PC-3 (cell line): ENCODE results near the gene EFCAB6. TPM values are rescaled to one million over a fixed set of nuclear protein-coding genes. Genes with fewer than 3 reads are reported as not detected.

Experiments
- ATAC-seq: fragments of 200-7000 bp; cut with Tn5 transposase; 2 replicates; pipeline ENCODE4 v1.9.1; 2020; ENCODE audit warnings: mild to moderate bottlenecking, moderate library complexity
- BruUV-seq: library from RNA; stranded (reverse); fragments of 400-500 nt; replicated peaks from 2 replicates; lab custom pipeline; 2021; lab: Mats Ljungman, UMichigan
- CTCF ChIA-PET: fragments of 300-600 bp; sonication (Branson Sonifier 250); formaldehyde crosslinking; loops from one replicate; lab custom pipeline; 2022; ENCODE audit warnings: antibody characterized with exemption; lab: Charles Lee
- POLR2A ChIA-PET: fragments of 300-600 bp; sonication (Branson Sonifier 250); formaldehyde crosslinking; loops from one replicate; lab custom pipeline; 2022; ENCODE audit warnings: antibody characterized with exemption; ENCODE audit not compliant: unreplicated experiment; lab: Charles Lee
- DNase-seq: peaks from one replicate; pipeline ENCODE4 v3.0.0-alpha.2; 2015
- H2AFZ ChIP-seq: fragments of 300-600 bp; sonication (generic); 2 replicates; pipeline ENCODE4 v1.6.0; 2016; ENCODE audit warnings: antibody characterized with exemption, low read length
- H3F3A ChIP-seq: fragments of 300-600 bp; sonication (generic); one replicate; pipeline ENCODE4 v1.6.0; 2017; ENCODE audit warnings: antibody characterized with exemption, low read length, control low read depth, mild to moderate bottlenecking; ENCODE audit not compliant: unreplicated experiment
- H3K27ac ChIP-seq: fragments of 300-600 bp; sonication (generic); 2 replicates; pipeline ENCODE4 v1.5.1; 2016; ENCODE audit warnings: mild to moderate bottlenecking, low read length
- H3K27me3 ChIP-seq: fragments of 300-600 bp; sonication (generic); 2 replicates; pipeline ENCODE4 v1.6.1; 2016; ENCODE audit warnings: low read length, mixed read lengths
- H3K36me3 ChIP-seq: fragments of 300-600 bp; sonication (generic); 2 replicates; pipeline ENCODE4 v1.6.1; 2016; ENCODE audit warnings: low read depth, mixed run types, low read length, mixed read lengths
- H3K4me1 ChIP-seq: fragments of 300-600 bp; sonication (generic); 2 replicates; pipeline ENCODE4 v1.5.1; 2016; ENCODE audit warnings: low read length; ENCODE audit not compliant: insufficient read depth
- H3K4me2 ChIP-seq: fragments of 300-600 bp; sonication (generic); 2 replicates; pipeline ENCODE4 v1.6.0; 2016; ENCODE audit warnings: low read length
- H3K4me3 ChIP-seq: fragments of 300-600 bp; sonication (generic); 2 replicates; pipeline ENCODE4 v1.5.1; 2016; ENCODE audit warnings: mild to moderate bottlenecking, low read length, mixed read lengths
- H3K79me2 ChIP-seq: fragments of 300-600 bp; sonication (generic); 2 replicates; pipeline ENCODE4 v1.6.1; 2017; ENCODE audit warnings: low read length, mixed read lengths
- H3K9ac ChIP-seq: fragments of 300-600 bp; sonication (generic); 2 replicates; pipeline ENCODE4 v1.6.0; 2016; ENCODE audit warnings: mild to moderate bottlenecking, low read length
- H3K9me2 ChIP-seq: fragments of 300-600 bp; sonication (generic); replicated peaks from 2 replicates; pipeline ENCODE4 v1.6.1; 2016; ENCODE audit warnings: mixed run types, low read length, mixed read lengths
- H3K9me3 ChIP-seq: fragments of 300-600 bp; sonication (generic); 2 replicates; pipeline ENCODE4 v1.6.1; 2016; ENCODE audit warnings: low read length, mixed read lengths
- H4K20me1 ChIP-seq: fragments of 300-600 bp; sonication (generic); 2 replicates; pipeline ENCODE4 v1.6.1; 2016; ENCODE audit warnings: low read length, mixed read lengths
- CTCF ChIP-seq: fragments of 300-600 bp; sonication (generic); conservative IDR thresholded peaks from 2 replicates; pipeline ENCODE4 v1.5.1; 2017; ENCODE audit warnings: antibody characterized with exemption, low read depth, mild to moderate bottlenecking, low read length
- EZH2 ChIP-seq: fragments of 300-600 bp; sonication (generic); IDR thresholded peaks from one replicate; pipeline ENCODE4 v1.6.1; 2017; ENCODE audit warnings: antibody characterized with exemption, mild to moderate bottlenecking, low read length; ENCODE audit not compliant: unreplicated experiment
- EZH2phosphoT487 ChIP-seq: fragments of 300-600 bp; sonication (generic); IDR thresholded peaks from 2 replicates; pipeline ENCODE4 v1.6.1; 2018; ENCODE audit warnings: mild to moderate bottlenecking, antibody characterized with exemption, low read length, borderline replicate concordance
- intact Hi-C: fragments of 100-400 bp; cut with micrococcal nuclease; formaldehyde crosslinking; loops from 2 replicates; pipeline ENCODE4 v1.9.0; 2023
- total RNA-seq: library from RNA; depleted of rRNA; stranded (reverse); fragments of >200 nt; gene quantifications from 2 replicates; pipeline ENCODE4 v1.2.3, GENCODE V29; 2014

The EFCAB6 gene
- total RNA-seq, 1 experiment from 2014 or later = 0.07 TPM

- TF ChIP-seq EZH2phosphoT487 (no peak), EZH2 (no peak), CTCF (no peak)
- DNase-seq (peak; percentile 8), ATAC-seq (peak; percentile 61)
- Histone ChIP-seq H2AFZ (peak overlapping the region; percentile 90), H4K20me1 (no peaks in the 10 kb centered on the region), H3K9ac (peak overlapping the region; percentile 87), H3K36me3 (no peaks in the 10 kb centered on the region), H3F3A (no peaks in the 10 kb centered on the region), H3K27me3 (no peaks in the 10 kb centered on the region), H3K4me1 (peaks cover 12% of the 10 kb centered on the region), H3K9me2 (no peaks in the 10 kb centered on the region), H3K79me2 (no peaks in the 10 kb centered on the region; the same call in 1 of the 2 replicates), H3K4me2 (peak overlapping the region; percentile 96), H3K9me3 (no peaks in the 10 kb centered on the region), H3K27ac (no peak overlapping the region), H3K4me3 (peak overlapping the region; percentile 81)
- intact Hi-C loops = no loop called here
- ChIA-PET CTCF (no interaction called here), POLR2A (no interaction called here)
- BruUV-seq = no TSS peak
These were observed 342 bp downstream of the EFCAB6 start for GRCh38 chr22:43811777-43812148.

DNA sequence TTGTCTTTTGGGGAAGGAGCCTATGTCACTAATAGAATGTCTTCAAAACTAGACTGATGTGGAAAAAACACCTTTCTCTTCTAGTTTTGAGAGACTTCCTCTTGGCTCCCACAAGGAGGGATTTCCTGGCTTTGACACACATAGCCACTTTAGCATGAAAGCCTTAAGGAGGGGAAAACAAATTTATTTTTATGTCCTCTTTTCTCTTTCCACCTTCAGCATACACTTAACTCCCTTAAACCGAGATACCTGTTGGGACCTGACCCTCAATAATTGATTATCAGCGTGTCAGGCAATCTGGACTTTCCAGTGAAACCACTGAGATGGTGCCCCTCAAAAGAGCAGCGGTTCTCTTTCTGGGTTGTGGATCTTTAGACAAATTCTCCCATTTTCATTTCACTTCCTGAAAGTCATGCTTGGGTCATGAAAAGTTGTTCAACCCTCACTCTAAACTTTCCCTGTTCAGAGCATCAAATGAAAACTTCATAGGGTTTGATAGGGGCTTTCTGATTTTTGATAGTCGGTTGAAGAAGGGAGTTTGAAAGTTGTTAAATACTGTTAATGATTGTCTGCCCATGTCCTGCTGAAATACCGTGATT is 9.1 kb downstream of the EFCAB6 start:
- CTCF ChIA-PET = no interaction called here
- no peak for ATAC-seq
- POLR2A ChIA-PET = interaction anchor here (0.7 kb wide), 1 partner anchor 1922 kb away, joined by 3 read pairs; no protein-coding TSS in a partner anchor

More for the DNA sequence above, 9.1 kb downstream of the EFCAB6 start:
- intact Hi-C loops = no loop called here
- Histone ChIP-seq H3K36me3 (no peaks in the 10 kb centered on the region), H3K4me3 (no peak overlapping the region), H3K9ac (no peak overlapping the region), H3K4me1 (no peaks in the 10 kb centered on the region), H3F3A (no peaks in the 10 kb centered on the region), H2AFZ (no peak overlapping the region), H3K27me3 (0 out of 2 replicates have a peak, but pooled peaks cover 5% of the 10 kb centered on the region), H3K27ac (no peak overlapping the region), H4K20me1 (no peaks in the 10 kb centered on the region), H3K9me3 (no peaks in the 10 kb centered on the region), H3K4me2 (no peak overlapping the region), H3K9me2 (no peaks in the 10 kb centered on the region), H3K79me2 (no peaks in the 10 kb centered on the region)
- no TSS peak for BruUV-seq
- no peak for DNase-seq
- no peak for TF ChIP-seq EZH2phosphoT487
- no peak for TF ChIP-seq EZH2
- TF ChIP-seq CTCF = no peak
